ENCODE measurements around the gene LOXL4. TPM values are rescaled to one million over a fixed set of nuclear protein-coding genes. Genes with fewer than 3 reads are reported as not detected.

The LOXL4 gene
- total RNA-seq, 1 donor from 2014 or later, result 1.8 TPM

DNA sequence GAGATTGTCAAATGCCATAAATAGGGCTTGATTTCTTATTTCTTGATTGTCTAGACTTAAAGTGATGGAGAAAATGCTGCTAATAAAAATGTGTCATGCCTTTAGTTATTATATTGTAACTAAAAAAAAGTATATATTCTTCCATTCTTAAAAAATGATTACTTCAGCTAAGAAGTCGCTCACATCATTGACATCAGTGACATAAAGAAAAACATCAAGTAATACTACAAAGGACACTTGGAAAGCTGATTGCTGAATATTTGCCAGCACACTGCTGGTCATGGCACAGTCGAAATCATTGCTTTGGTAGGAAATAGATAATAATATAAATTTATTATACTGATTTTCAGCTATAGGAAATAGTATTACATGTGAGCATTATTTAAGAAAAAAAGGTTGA is 62.6 kb downstream of the LOXL4 start:
- peaks cover 1% of the 10 kb centered on the region for H3K4me1 Mint-ChIP-seq (ENCODE audit: unreplicated experiment)
- no peaks in the 10 kb centered on the region for H3K36me3 Mint-ChIP-seq (ENCODE audit: low read depth, unreplicated experiment)
- no peak overlapping the region for H3K4me3 Mint-ChIP-seq (ENCODE audit: unreplicated experiment)
- no peaks in the 10 kb centered on the region for H3K27me3 Mint-ChIP-seq (ENCODE audit: unreplicated experiment)
- no peaks in the 10 kb centered on the region for H3K9me3 Mint-ChIP-seq (ENCODE audit: unreplicated experiment)
- no peak overlapping the region for H3K27ac Mint-ChIP-seq (ENCODE audit: unreplicated experiment)
- TF ChIP-seq, protein P1, sequence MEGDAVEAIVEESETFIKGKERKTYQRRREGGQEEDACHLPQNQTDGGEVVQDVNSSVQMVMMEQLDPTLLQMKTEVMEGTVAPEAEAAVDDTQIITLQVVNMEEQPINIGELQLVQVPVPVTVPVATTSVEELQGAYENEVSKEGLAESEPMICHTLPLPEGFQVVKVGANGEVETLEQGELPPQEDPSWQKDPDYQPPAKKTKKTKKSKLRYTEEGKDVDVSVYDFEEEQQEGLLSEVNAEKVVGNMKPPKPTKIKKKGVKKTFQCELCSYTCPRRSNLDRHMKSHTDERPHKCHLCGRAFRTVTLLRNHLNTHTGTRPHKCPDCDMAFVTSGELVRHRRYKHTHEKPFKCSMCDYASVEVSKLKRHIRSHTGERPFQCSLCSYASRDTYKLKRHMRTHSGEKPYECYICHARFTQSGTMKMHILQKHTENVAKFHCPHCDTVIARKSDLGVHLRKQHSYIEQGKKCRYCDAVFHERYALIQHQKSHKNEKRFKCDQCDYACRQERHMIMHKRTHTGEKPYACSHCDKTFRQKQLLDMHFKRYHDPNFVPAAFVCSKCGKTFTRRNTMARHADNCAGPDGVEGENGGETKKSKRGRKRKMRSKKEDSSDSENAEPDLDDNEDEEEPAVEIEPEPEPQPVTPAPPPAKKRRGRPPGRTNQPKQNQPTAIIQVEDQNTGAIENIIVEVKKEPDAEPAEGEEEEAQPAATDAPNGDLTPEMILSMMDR (IDR thresholded peaks at IDR 0.05; ENCODE audit: unreplicated experiment), result no peak
- DNase-seq (ENCODE audit: low spot score), result no peak

DNA sequence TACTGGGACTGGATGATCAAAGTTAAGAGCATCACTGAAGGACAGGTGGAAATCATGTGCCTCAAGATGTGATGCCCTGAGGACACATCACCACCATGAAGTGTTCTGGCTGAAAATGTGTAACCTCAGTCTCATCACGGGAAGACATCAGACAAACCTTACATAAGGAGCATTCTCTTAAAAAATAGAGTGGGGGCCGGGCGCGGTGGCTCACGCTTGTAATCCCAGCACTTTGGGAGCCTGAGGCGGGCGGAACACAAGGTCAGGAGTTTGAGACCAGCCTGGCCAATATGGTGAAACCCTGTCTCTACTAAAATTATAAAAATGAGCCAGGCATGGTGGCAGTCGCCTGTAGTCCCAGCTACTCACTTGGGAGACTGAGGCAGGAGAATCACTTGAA is 65.6 kb downstream of the LOXL4 start:
- H3K9me3 Mint-ChIP-seq (ENCODE audit: unreplicated experiment), result no peaks in the 10 kb centered on the region
- no peaks in the 10 kb centered on the region for H3K4me1 Mint-ChIP-seq (ENCODE audit: unreplicated experiment)
- H3K27ac Mint-ChIP-seq (ENCODE audit: unreplicated experiment), result no peak overlapping the region
- no peak for DNase-seq (ENCODE audit: low spot score)
- no peaks in the 10 kb centered on the region for H3K36me3 Mint-ChIP-seq (ENCODE audit: low read depth, unreplicated experiment)
- no peaks in the 10 kb centered on the region for H3K27me3 Mint-ChIP-seq (ENCODE audit: unreplicated experiment)
- no peak overlapping the region for H3K4me3 Mint-ChIP-seq (ENCODE audit: unreplicated experiment)
- TF ChIP-seq, protein P1 (IDR thresholded peaks at IDR 0.05; ENCODE audit: unreplicated experiment), result no peak

DNA sequence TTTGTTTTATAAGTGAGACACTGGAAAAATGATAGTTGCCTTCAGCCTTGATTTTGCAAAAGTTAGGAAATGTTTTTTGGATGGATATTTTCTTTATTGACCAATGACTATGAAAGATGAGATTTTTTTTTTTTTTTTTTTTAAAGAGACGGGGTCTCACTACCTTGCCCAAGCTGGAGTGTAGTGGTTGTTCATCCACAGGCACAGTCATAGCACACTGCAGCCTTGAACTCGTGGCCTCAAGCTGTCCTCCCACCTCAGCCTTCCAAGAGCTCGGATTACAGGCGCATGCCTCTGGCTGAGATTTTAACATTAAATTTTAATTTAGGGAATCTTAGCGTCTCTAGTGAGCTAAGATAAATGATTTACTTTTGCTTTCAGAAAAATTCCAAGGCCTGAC is 66.2 kb downstream of the LOXL4 start:
- TF ChIP-seq, protein P1 (IDR thresholded peaks at IDR 0.05; ENCODE audit: unreplicated experiment), result no peak

More for the DNA sequence above, 66.2 kb downstream of the LOXL4 start:
- H3K36me3 Mint-ChIP-seq (ENCODE audit: low read depth, unreplicated experiment), result no peaks in the 10 kb centered on the region
- no peak for DNase-seq (ENCODE audit: low spot score)
- no peaks in the 10 kb centered on the region for H3K4me1 Mint-ChIP-seq (ENCODE audit: unreplicated experiment)
- H3K4me3 Mint-ChIP-seq (ENCODE audit: unreplicated experiment), result no peak overlapping the region
- H3K9me3 Mint-ChIP-seq (ENCODE audit: unreplicated experiment), result no peaks in the 10 kb centered on the region
- H3K27ac Mint-ChIP-seq (ENCODE audit: unreplicated experiment), result no peak overlapping the region
- no peaks in the 10 kb centered on the region for H3K27me3 Mint-ChIP-seq (ENCODE audit: unreplicated experiment)

Other genes with a start within 250 kb of the LOXL4 start
- 37.3 TPM for gene CRTAC1, start 237.6 kb downstream of the LOXL4 start, total RNA-seq (ENCODE audit: unreplicated experiment)
- 21.3 TPM for gene R3HCC1L, start 133.5 kb downstream of the LOXL4 start, total RNA-seq (ENCODE audit: unreplicated experiment)
- gene PYROXD2, start 147.0 kb upstream of the LOXL4 start, total RNA-seq (ENCODE audit: unreplicated experiment), result 5.8 TPM
- gene HPS1, start 178.7 kb upstream of the LOXL4 start, total RNA-seq (ENCODE audit: unreplicated experiment), result 30.6 TPM

Data from endothelial cell (in vitro differentiated cells).